Endothelial cell of umbilical vein (primary cell): Measurements from ENCODE around the gene RNF5. TPM values are rescaled to one million over a fixed set of nuclear protein-coding genes. Genes with fewer than 3 reads are reported as not detected.

Experiments
- BruUV-seq: library from RNA; stranded (reverse); fragments of 400-500 nt; replicated peaks from 2 replicates; lab custom pipeline; 2021; lab: Mats Ljungman, UMichigan
- CTCF ChIA-PET: fragments of 300-600, 350-600 bp; sonication (Branson Sonifier 250); formaldehyde crosslinking; loops from one replicate; lab custom pipeline; 2021; ENCODE audit warnings: antibody characterized with exemption, inconsistent platforms; lab: Charles Lee
- POLR2A ChIA-PET: fragments of 300-600, 350-600 bp; sonication (Branson Sonifier 250); formaldehyde crosslinking; loops from one replicate; lab custom pipeline; 2021; ENCODE audit warnings: antibody characterized with exemption, inconsistent platforms; lab: Charles Lee
- DNase-seq: peaks from one replicate; pipeline ENCODE4 v3.0.0-alpha.2; 2011; ENCODE audit warnings: low read depth, low spot score
- FAIRE-seq: peaks from 2 replicates; lab custom pipeline; 2011; peaks lifted over from hg19 to GRCh38; lab: Jason Lieb, UNC
- H2AFZ ChIP-seq: 2 replicates; pipeline ENCODE4 v1.6.0; 2012; ENCODE audit warnings: low read depth, low read length, control low read depth, inconsistent platforms
- H3K27ac ChIP-seq: 2 replicates; pipeline ENCODE4 v1.5.1; 2011; ENCODE audit warnings: low read depth, mild to moderate bottlenecking, control low read depth, low read length, moderate library complexity; ENCODE audit not compliant: insufficient read depth
- H3K27me3 ChIP-seq, 2 experiments: 2 replicates each; pipeline versions ENCODE4 v1.6.0 to v1.6.1; 2011; ENCODE audit warnings: low read length in 2 of 2, mixed read lengths in 1 of 2; ENCODE audit not compliant: control insufficient read depth in 2 of 2, insufficient read depth in 2 of 2
- H3K36me3 ChIP-seq, 2 experiments: 2 replicates in 1 of 2; 3 replicates in 1 of 2; pipeline ENCODE4 v1.5.1; 2011; ENCODE audit warnings: low read length in 2 of 2, mild to moderate bottlenecking in 1 of 2, moderate library complexity in 1 of 2; ENCODE audit not compliant: control insufficient read depth in 2 of 2, insufficient read depth in 2 of 2; ENCODE audit errors: extremely low read depth in 1 of 2
- H3K4me1 ChIP-seq: 3 replicates; pipeline ENCODE4 v1.5.1; 2011; ENCODE audit warnings: mild to moderate bottlenecking, low read length; ENCODE audit not compliant: control insufficient read depth, insufficient read depth; ENCODE audit errors: extremely low read depth
- H3K4me2 ChIP-seq: 2 replicates; pipeline ENCODE4 v1.6.1; 2011; ENCODE audit warnings: low read length, control low read depth, mixed read lengths; ENCODE audit not compliant: insufficient read depth
- H3K4me3 ChIP-seq, 3 experiments: fragments of 200-600 bp in 1 of 3; sonication (generic), shearing (Covaris generic) in 1 of 3; replicated peaks in 1 of 3; 2 replicates each; pipeline ENCODE4 v1.5.1; 2011 to 2016; ENCODE audit warnings: control low read depth in 3 of 3, low read length in 3 of 3, mild to moderate bottlenecking in 2 of 3, inconsistent platforms in 1 of 3, low read depth in 1 of 3, moderate library complexity in 1 of 3; ENCODE audit not compliant: insufficient read depth in 1 of 3
- H3K79me2 ChIP-seq: 2 replicates; pipeline ENCODE4 v1.6.0; 2012; ENCODE audit warnings: low read length, inconsistent platforms; ENCODE audit not compliant: control insufficient read depth, insufficient read depth
- H3K9ac ChIP-seq: replicated peaks from 2 replicates; pipeline ENCODE3; 2011; ENCODE audit warnings: low read length, control low read depth; ENCODE audit not compliant: insufficient read depth; ENCODE audit errors: extremely low read depth
- H3K9me1 ChIP-seq: replicated peaks from 3 replicates; pipeline ENCODE4 v1.6.0; 2011; ENCODE audit warnings: mild to moderate bottlenecking, low read length; ENCODE audit not compliant: control insufficient read depth, insufficient read depth; ENCODE audit errors: extremely low read depth
- H3K9me3 ChIP-seq: replicated peaks from 2 replicates; pipeline ENCODE4 v1.5.1; 2012; ENCODE audit warnings: low read length, inconsistent platforms; ENCODE audit not compliant: control insufficient read depth, insufficient read depth
- H4K20me1 ChIP-seq: replicated peaks from 2 replicates; pipeline ENCODE3; 2011; ENCODE audit warnings: mild to moderate bottlenecking, low read length; ENCODE audit not compliant: control insufficient read depth, insufficient read depth; ENCODE audit errors: extremely low read depth
- CTCF ChIP-seq, 2 donors: IDR thresholded peaks; 1 replicate in 1 of 2; 2 replicates in 1 of 2; pipeline ENCODE4 v1.5.1; 2011; ENCODE audit warnings: low read length in 2 of 2, mild to moderate bottlenecking in 2 of 2, moderate library complexity in 2 of 2, control low read depth in 1 of 2, inconsistent platforms in 1 of 2, low read depth in 1 of 2; ENCODE audit not compliant: insufficient read depth in 1 of 2; ENCODE audit errors: extremely low read depth in 1 of 2
- EZH2 ChIP-seq: IDR thresholded peaks from 2 replicates; pipeline ENCODE4 v1.6.1; 2012; ENCODE audit warnings: borderline replicate concordance, low read depth, mild to moderate bottlenecking, moderate library complexity, low read length, inconsistent platforms; ENCODE audit not compliant: severe bottlenecking
- FOS ChIP-seq: IDR thresholded peaks from 2 replicates; pipeline ENCODE4 v1.6.1; 2011; ENCODE audit warnings: mild to moderate bottlenecking, low read length, moderate library complexity, borderline replicate concordance; ENCODE audit not compliant: insufficient read depth
- GATA2 ChIP-seq: IDR thresholded peaks from 2 replicates; pipeline ENCODE4 v1.7.0; 2011; ENCODE audit warnings: low read depth, mild to moderate bottlenecking, moderate library complexity, mixed read lengths, low read length; ENCODE audit not compliant: insufficient read length, insufficient read depth
- JUN ChIP-seq: IDR thresholded peaks from 2 replicates; pipeline ENCODE4 v1.6.1; 2011; ENCODE audit warnings: borderline replicate concordance, low read depth; ENCODE audit not compliant: insufficient read length, insufficient read depth
- MAX ChIP-seq: IDR thresholded peaks from 2 replicates; pipeline ENCODE4 v1.6.1; 2011; ENCODE audit not compliant: insufficient read depth, insufficient read length
- MYC ChIP-seq: IDR thresholded peaks from one replicate; pipeline ENCODE4 v1.6.1; 2011; ENCODE audit warnings: mild to moderate bottlenecking, low read depth, low read length
- POLR2A ChIP-seq: IDR thresholded peaks from 2 replicates; pipeline ENCODE4 v1.6.1; 2012; ENCODE audit warnings: low read depth, mild to moderate bottlenecking, control low read depth, low read length
- POLR2AphosphoS5 ChIP-seq: IDR thresholded peaks from 2 replicates; pipeline ENCODE4 v1.6.1; 2012; ENCODE audit warnings: low read depth, mild to moderate bottlenecking, control low read depth, low read length, moderate library complexity; ENCODE audit not compliant: insufficient read depth
- dilution Hi-C: fragments of 300-500 bp; cut with MboI; formaldehyde crosslinking; loops from one replicate; pipeline ENCODE4 v1.15.0; 2019; ENCODE audit warnings: low sequenced_read_pairs; ENCODE audit not compliant: extremely low pct_ligation_motif_present
- intact Hi-C: fragments of 100-400 bp; cut with micrococcal nuclease; formaldehyde crosslinking; loops from one replicate; pipeline ENCODE4 v1.10.0; 2022
- polyA plus RNA-seq, 4 experiments: library from polyadenylated mRNA; depleted of rRNA in 3 of 4; stranded (reverse) in 3 of 4; unstranded in 1 of 4; fragments of >200 nt; gene quantifications; 2 replicates each; pipeline versions ENCODE4 v1.2.1 to v1.2.3, GENCODE V29; 2011 to 2012; ENCODE audit warnings: missing spikeins in 1 of 4
- total RNA-seq: library from RNA; stranded (reverse); gene quantifications from 2 replicates; pipeline ENCODE4 v1.2.3, GENCODE V29; 2021

Gene RNF5
- total and polyA plus RNA-seq, 2 donors (not counting 3 experiments of a cell fraction or from before 2014, with no cell fraction given) = 49.2 to 100 TPM

- dilution Hi-C loops = no loop called here
- no peak overlapping the region for H2AFZ ChIP-seq
- H3K27me3 ChIP-seq = peaks cover 20 to 29% of the 10 kb centered on the region in 2 experiments
- H3K27ac ChIP-seq = no peak overlapping the region
- intact Hi-C loops = no loop called here
- ChIA-PET POLR2A (no interaction called here), CTCF (no interaction called here)
- no peak overlapping the region for H3K4me2 ChIP-seq
- H3K9ac ChIP-seq = no peak overlapping the region
- FAIRE-seq (no peak), DNase-seq (no peak)
- H3K36me3 ChIP-seq = no peaks in the 10 kb centered on the region
- no peaks in the 10 kb centered on the region for H4K20me1 ChIP-seq
- H3K4me3 ChIP-seq = no peak overlapping the region
- H3K9me3 ChIP-seq = no peaks in the 10 kb centered on the region
- BruUV-seq = no TSS peak
- no peaks in the 10 kb centered on the region for H3K9me1 ChIP-seq
- TF ChIP-seq EZH2 (no peak), CTCF (IDR thresholded peaks at IDR 0.05; ENCODE audit: extremely low read depth in 1 of 2, insufficient read depth in 1 of 2, low read depth in 1 of 2, low read length in 2 of 2) (no peak), MAX (no peak), MYC (no peak)
- H3K4me1 ChIP-seq = peaks cover 3% of the 10 kb centered on the region
- no peaks in the 10 kb centered on the region for H3K79me2 ChIP-seq
Observed at GRCh38 chr6:32146287-32146686, 31.9 kb upstream of the RNF5 start.

GRCh38 chr6:32146687-32147086 is 31.5 kb upstream of the RNF5 start:
- no peaks in the 10 kb centered on the region for H3K79me2 ChIP-seq
- no peak overlapping the region for H2AFZ ChIP-seq
- CTCF ChIA-PET = interaction anchor here (2.8 kb wide), 1 partner anchor 28 kb away, joined by 12 read pairs; no protein-coding TSS in a partner anchor
- peaks cover 20 to 28% of the 10 kb centered on the region in 2 experiments for H3K27me3 ChIP-seq
- FAIRE-seq = no peak
- dilution Hi-C loops (no loop called here), intact Hi-C loops (no loop called here)
- BruUV-seq = no TSS peak
- H3K9me1 ChIP-seq = no peaks in the 10 kb centered on the region
- H3K27ac ChIP-seq = no peak overlapping the region
- no peak overlapping the region for H3K4me2 ChIP-seq
- no peaks in the 10 kb centered on the region for H3K9me3 ChIP-seq
- POLR2A ChIA-PET = no interaction called here
- H3K9ac ChIP-seq = no peak overlapping the region
- H3K4me1 ChIP-seq = peaks cover 3% of the 10 kb centered on the region
- no peak for DNase-seq
- no peak overlapping the region for H3K4me3 ChIP-seq
- H3K36me3 ChIP-seq = no peaks in the 10 kb centered on the region
- H4K20me1 ChIP-seq = no peaks in the 10 kb centered on the region
- TF ChIP-seq POLR2A (no peak), GATA2 (no peak), MYC (no peak), MAX (no peak), FOS (no peak), JUN (no peak), EZH2 (no peak), POLR2AphosphoS5 (no peak), CTCF (IDR thresholded peaks at IDR 0.05; ENCODE audit: extremely low read depth in 1 of 2, insufficient read depth in 1 of 2, low read depth in 1 of 2, low read length in 2 of 2) (no peak)
